Epithelial cell of proximal tubule (primary cell): ENCODE results near the gene GAK. TPM values are rescaled to one million over a fixed set of nuclear protein-coding genes. Genes with fewer than 3 reads are reported as not detected.

Experiments used
- DNase-seq: peaks from one replicate; pipeline ENCODE4 v3.0.0-alpha.2; 2011; ENCODE audit warnings: low read depth
- H3K4me3 ChIP-seq: 2 replicates; pipeline ENCODE4 v1.5.1; 2011; ENCODE audit warnings: low read depth, mild to moderate bottlenecking, low read length
- total RNA-seq: library from RNA; depleted of rRNA; stranded (reverse); fragments of >200 nt; gene quantifications from 2 replicates; pipeline ENCODE4 v1.2.3, GENCODE V29; 2015
- TF ChIP-seq, protein P1 (sequence below): conservative IDR thresholded peaks from 2 replicates; pipeline ENCODE4 v1.5.1; 2012; ENCODE audit warnings: low read depth, mild to moderate bottlenecking, low read length

GAK gene
- total RNA-seq, 1 donor from 2014 or later: 123 TPM

- no peak overlapping the region for H3K4me3 ChIP-seq
- DNase-seq: no peak
- TF ChIP-seq, protein P1, sequence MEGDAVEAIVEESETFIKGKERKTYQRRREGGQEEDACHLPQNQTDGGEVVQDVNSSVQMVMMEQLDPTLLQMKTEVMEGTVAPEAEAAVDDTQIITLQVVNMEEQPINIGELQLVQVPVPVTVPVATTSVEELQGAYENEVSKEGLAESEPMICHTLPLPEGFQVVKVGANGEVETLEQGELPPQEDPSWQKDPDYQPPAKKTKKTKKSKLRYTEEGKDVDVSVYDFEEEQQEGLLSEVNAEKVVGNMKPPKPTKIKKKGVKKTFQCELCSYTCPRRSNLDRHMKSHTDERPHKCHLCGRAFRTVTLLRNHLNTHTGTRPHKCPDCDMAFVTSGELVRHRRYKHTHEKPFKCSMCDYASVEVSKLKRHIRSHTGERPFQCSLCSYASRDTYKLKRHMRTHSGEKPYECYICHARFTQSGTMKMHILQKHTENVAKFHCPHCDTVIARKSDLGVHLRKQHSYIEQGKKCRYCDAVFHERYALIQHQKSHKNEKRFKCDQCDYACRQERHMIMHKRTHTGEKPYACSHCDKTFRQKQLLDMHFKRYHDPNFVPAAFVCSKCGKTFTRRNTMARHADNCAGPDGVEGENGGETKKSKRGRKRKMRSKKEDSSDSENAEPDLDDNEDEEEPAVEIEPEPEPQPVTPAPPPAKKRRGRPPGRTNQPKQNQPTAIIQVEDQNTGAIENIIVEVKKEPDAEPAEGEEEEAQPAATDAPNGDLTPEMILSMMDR: no peak
Measured at GRCh38 chr4:909131-909571, 23.0 kb downstream of the GAK start.

GRCh38 chr4:907691-908425, 24.3 kb downstream of the GAK start:
- DNase-seq: no peak
- no peak overlapping the region for H3K4me3 ChIP-seq
- TF ChIP-seq, protein P1: no peak

GRCh38 chr4:907103-907400, 25.1 kb downstream of the GAK start:
- DNase-seq: no peak
- TF ChIP-seq, protein P1: no peak

GRCh38 chr4:906339-907102, 25.6 kb downstream of the GAK start:
- no peak overlapping the region for H3K4me3 ChIP-seq
- TF ChIP-seq, protein P1: no peak
- no peak for DNase-seq

More at GRCh38 chr4:907103-907400, 25.1 kb downstream of the GAK start:
- H3K4me3 ChIP-seq: no peak overlapping the region

GRCh38 chr4:905485-906338, 26.4 kb downstream of the GAK start:
- H3K4me3 ChIP-seq: no peak overlapping the region
- DNase-seq: no peak
- TF ChIP-seq, protein P1: no peak

- TF ChIP-seq, protein P1: no peak
- no peak overlapping the region for H3K4me3 ChIP-seq
- DNase-seq: no peak
Measured at GRCh38 chr4:903066-904046, 28.8 kb downstream of the GAK start.
